Astrocyte (in vitro differentiated cells and primary cell): Measurements from ENCODE around the gene STUM.

Source experiments
- CTCF ChIP-seq: IDR thresholded peaks from 2 replicates; pipeline ENCODE4 v1.5.1; 2011; ENCODE audit warnings: low read depth, mild to moderate bottlenecking, inconsistent platforms, low read length, moderate library complexity; ENCODE audit not compliant: insufficient read depth
- EZH2 ChIP-seq: IDR thresholded peaks from 2 replicates; pipeline ENCODE4 v1.6.1; 2012; ENCODE audit warnings: mild to moderate bottlenecking, low read length, inconsistent platforms; ENCODE audit not compliant: insufficient read depth

GRCh38 chr1:226622012-226622411 lies 73.4 kb downstream of the STUM start:
- TF ChIP-seq CTCF (no peak), EZH2 (no peak)
